ENCODE measurements around the gene P4HA2. TPM values are rescaled to one million over a fixed set of nuclear protein-coding genes. Genes with fewer than 3 reads are reported as not detected.

Gene P4HA2
- total and polyA plus RNA-seq, 2 of the 8 experiments (the other 6 are each of a cell fraction or from before 2014, with no cell fraction given): 7.4 to 9.3 TPM

DNA sequence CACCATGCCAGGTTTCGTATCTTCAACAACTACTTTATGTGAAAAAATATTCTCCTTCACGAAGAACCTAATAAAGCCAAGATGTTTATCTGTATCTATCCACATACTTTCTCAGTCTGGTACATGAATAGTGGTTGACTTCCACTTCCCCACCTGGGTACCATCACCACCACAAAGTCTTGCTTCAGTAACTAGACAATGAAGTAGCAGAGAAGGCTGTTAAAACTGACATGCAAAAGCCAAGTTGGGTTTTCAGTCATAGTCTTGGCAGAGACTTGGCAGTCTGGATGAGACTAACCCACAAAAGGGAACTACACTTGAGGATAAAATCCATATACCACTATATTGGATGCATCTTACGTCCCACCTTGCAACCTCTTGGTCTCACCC, 5.0 kb downstream of the P4HA2 start:
- no peak overlapping the region for H4K5ac ChIP-seq (ENCODE audit: insufficient read length, low read depth, low read length)
- peaks cover 3 to 17% (median 12%) of the 10 kb centered on the region in 4 experiments; a peak in 6 of 7 replicates for H3K27me3 ChIP-seq (replicated peaks in 1 of 4; ENCODE audit: control insufficient read depth in 3 of 4, extremely low read depth in 1 of 4, insufficient read depth in 3 of 4, low read length in 3 of 4)
- H3K4me3 ChIP-seq (ENCODE audit: extremely low read depth in 1 of 4, insufficient read depth in 2 of 4, low read depth in 3 of 4, low read length in 4 of 4): no peak overlapping the region
- peaks cover 0 to 1% of the 10 kb centered on the region in 2 experiments for H4K20me1 ChIP-seq (replicated peaks in 1 of 2; ENCODE audit: control insufficient read depth in 1 of 2, insufficient read depth in 2 of 2, low read length in 2 of 2)
- TF ChIP-seq BACH1 (IDR thresholded peaks at IDR 0.05; ENCODE audit: low read length) (no peak), CTBP2 (IDR thresholded peaks at IDR 0.05; ENCODE audit: borderline replicate concordance, insufficient read depth, insufficient read length, low read length) (no peak), GTF2F1 (IDR thresholded peaks at IDR 0.05; ENCODE audit: borderline replicate concordance, low read depth, low read length) (no peak), SIN3A (conservative IDR thresholded peaks at IDR 0.05 in 1 of 2, IDR thresholded peaks at IDR 0.05 in 1 of 2; ENCODE audit: low read depth in 1 of 2, low read length in 2 of 2) (no peak), EP300 (IDR thresholded peaks at IDR 0.05; ENCODE audit: borderline replicate concordance in 1 of 2, low read depth in 2 of 2, low read length in 2 of 2) (no peak), SUZ12 (IDR thresholded peaks at IDR 0.05; ENCODE audit: low read length) (no peak), CEBPB (IDR thresholded peaks at IDR 0.05; ENCODE audit: low read depth, low read length) (no peak), SAP30 (IDR thresholded peaks at IDR 0.05; ENCODE audit: insufficient read depth, insufficient replicate concordance, low read length) (no peak), SP4 (IDR thresholded peaks at IDR 0.05; ENCODE audit: low read length) (no peak)
- TF ChIP-seq, protein P1, sequence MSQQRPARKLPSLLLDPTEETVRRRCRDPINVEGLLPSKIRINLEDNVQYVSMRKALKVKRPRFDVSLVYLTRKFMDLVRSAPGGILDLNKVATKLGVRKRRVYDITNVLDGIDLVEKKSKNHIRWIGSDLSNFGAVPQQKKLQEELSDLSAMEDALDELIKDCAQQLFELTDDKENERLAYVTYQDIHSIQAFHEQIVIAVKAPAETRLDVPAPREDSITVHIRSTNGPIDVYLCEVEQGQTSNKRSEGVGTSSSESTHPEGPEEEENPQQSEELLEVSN (IDR thresholded peaks at IDR 0.05): no peak
- TF ChIP-seq, protein P2, sequence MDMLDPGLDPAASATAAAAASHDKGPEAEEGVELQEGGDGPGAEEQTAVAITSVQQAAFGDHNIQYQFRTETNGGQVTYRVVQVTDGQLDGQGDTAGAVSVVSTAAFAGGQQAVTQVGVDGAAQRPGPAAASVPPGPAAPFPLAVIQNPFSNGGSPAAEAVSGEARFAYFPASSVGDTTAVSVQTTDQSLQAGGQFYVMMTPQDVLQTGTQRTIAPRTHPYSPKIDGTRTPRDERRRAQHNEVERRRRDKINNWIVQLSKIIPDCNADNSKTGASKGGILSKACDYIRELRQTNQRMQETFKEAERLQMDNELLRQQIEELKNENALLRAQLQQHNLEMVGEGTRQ (IDR thresholded peaks at IDR 0.05; ENCODE audit: low read length): no peak
- no peak overlapping the region for H3K23ac ChIP-seq (ENCODE audit: insufficient read length)
- no peak overlapping the region for H2BK20ac ChIP-seq (ENCODE audit: low read length)
- no peak overlapping the region for H2AK5ac ChIP-seq (ENCODE audit: low read depth, low read length)
- H3K56ac ChIP-seq (replicated peaks; ENCODE audit: insufficient read length, low read depth, low read length): no peak overlapping the region
- H3K36me3 ChIP-seq (ENCODE audit: control insufficient read depth in 2 of 4, insufficient read depth in 4 of 4, low read length in 3 of 4): no peaks in the 10 kb centered on the region
- no peak overlapping the region for H4K8ac ChIP-seq (ENCODE audit: extremely low read depth, insufficient read depth, low read length)
- no peak overlapping the region for H3K9ac ChIP-seq (replicated peaks in 1 of 4; ENCODE audit: extremely low read depth in 1 of 4, low read depth in 3 of 4, low read length in 3 of 4)
- no peak overlapping the region for H2AFZ ChIP-seq (ENCODE audit: low read length)
- no peak overlapping the region for H3K14ac ChIP-seq (ENCODE audit: insufficient read length)
- H2BK15ac ChIP-seq (ENCODE audit: low read length): no peak overlapping the region
- no peak overlapping the region for H3K4me2 ChIP-seq (ENCODE audit: insufficient read depth in 1 of 2, low read depth in 2 of 2, low read length in 2 of 2)
- no peak overlapping the region for H4K91ac ChIP-seq (replicated peaks; ENCODE audit: insufficient read length, low read length)
- H2BK5ac ChIP-seq (ENCODE audit: low read depth, low read length): no peak overlapping the region
- WGBS, 2 experiments (ENCODE audit: extremely low coverage in 1 of 2, insufficient coverage in 1 of 2, insufficient read length in 1 of 2, insufficient replicate concordance in 2 of 2, low coverage in 1 of 2, low lambda C conversion rate in 2 of 2, missing lambda C conversion rate in 1 of 2): 78% methylated on average over 3 of the region's 3 CpGs; no CpG with 5 or more reads in 1 of the 2 experiments
- no peak overlapping the region for H2BK120ac ChIP-seq (replicated peaks; ENCODE audit: low read depth, low read length)
- no peak overlapping the region for H3K4ac ChIP-seq (replicated peaks; ENCODE audit: insufficient read length, low read depth, low read length)
- no peak overlapping the region for H2BK12ac ChIP-seq (ENCODE audit: low read depth, low read length)
- no peaks in the 10 kb centered on the region for H3K9me3 ChIP-seq (ENCODE audit: insufficient read depth in 2 of 2, low read depth in 1 of 2, low read length in 1 of 2)
- ChIA-PET POLR2A (ENCODE audit: partially characterized antibody) (no interaction called here), CTCF (ENCODE audit: partially characterized antibody) (interaction anchor here (1.3 to 3.6 kb wide), 3 partner anchors 12 to 147 kb away, joined by 3 to 25 read pairs (median 5); partner anchors contain the start of gene SLC22A5)
- H3K18ac ChIP-seq (ENCODE audit: extremely low read depth, low read length): no peak overlapping the region
- peaks cover 5% of the 10 kb centered on the region for H3K23me2 ChIP-seq (ENCODE audit: low read depth, low read length)
- DNase-seq (ENCODE audit: low read depth in 1 of 2, low spot score in 2 of 2) (no peak), FAIRE-seq (no peak)
- H3K79me1 ChIP-seq (ENCODE audit: low read depth, low read length): no peaks in the 10 kb centered on the region; the same call in 1 of the 2 replicates
- H3K79me2 ChIP-seq (ENCODE audit: control insufficient read depth in 1 of 2, insufficient read depth in 2 of 2, low read length in 2 of 2): no peaks in the 10 kb centered on the region
- H3K27ac ChIP-seq (ENCODE audit: low read depth, low read length): no peak overlapping the region
- H3K4me1 ChIP-seq (replicated peaks in 1 of 4; ENCODE audit: control insufficient read depth in 3 of 4, insufficient read depth in 4 of 4, low read length in 3 of 4): peaks cover 0 to 7% (median 5%) of the 10 kb centered on the region in 4 experiments; a peak in 4 of 7 replicates

All from H1 (cell line).